ENCODE data around the gene CELF4. TPM values are rescaled to one million over a fixed set of nuclear protein-coding genes. Genes with fewer than 3 reads are reported as not detected.

Gene CELF4
- total and polyA plus RNA-seq, 7 donors = 0.60 to 5.0 (median 1.8) TPM; not detected in 1

DNA sequence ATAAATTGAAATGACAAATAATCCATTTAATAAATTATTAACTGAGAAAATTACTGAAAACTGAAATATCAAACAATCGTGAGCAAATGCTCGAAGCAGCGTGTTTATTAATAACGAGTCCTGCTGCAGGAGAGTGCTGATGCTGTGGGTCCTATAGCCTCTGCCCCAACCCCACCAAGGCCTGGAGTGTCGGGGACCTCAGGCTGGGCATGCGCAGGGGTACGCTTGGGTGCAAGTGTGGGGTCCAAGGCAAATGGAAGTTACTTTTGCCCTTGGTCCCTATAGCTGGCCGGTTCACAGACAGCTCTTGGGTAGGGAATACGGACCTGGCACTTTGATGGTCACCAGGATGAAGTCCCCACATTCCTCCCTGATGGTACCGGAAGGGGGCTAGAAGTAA, 43.3 kb upstream of the CELF4 start:
- no peak for DNase-seq

GRCh38 chr18:37607281-37607680, 41.7 kb upstream of the CELF4 start:
- no peak for TF ChIP-seq POLR2A (IDR thresholded peaks at IDR 0.05)
- TF ChIP-seq EP300 (IDR thresholded peaks at IDR 0.05) = no peak
- TF ChIP-seq, protein P1, sequence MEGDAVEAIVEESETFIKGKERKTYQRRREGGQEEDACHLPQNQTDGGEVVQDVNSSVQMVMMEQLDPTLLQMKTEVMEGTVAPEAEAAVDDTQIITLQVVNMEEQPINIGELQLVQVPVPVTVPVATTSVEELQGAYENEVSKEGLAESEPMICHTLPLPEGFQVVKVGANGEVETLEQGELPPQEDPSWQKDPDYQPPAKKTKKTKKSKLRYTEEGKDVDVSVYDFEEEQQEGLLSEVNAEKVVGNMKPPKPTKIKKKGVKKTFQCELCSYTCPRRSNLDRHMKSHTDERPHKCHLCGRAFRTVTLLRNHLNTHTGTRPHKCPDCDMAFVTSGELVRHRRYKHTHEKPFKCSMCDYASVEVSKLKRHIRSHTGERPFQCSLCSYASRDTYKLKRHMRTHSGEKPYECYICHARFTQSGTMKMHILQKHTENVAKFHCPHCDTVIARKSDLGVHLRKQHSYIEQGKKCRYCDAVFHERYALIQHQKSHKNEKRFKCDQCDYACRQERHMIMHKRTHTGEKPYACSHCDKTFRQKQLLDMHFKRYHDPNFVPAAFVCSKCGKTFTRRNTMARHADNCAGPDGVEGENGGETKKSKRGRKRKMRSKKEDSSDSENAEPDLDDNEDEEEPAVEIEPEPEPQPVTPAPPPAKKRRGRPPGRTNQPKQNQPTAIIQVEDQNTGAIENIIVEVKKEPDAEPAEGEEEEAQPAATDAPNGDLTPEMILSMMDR (IDR thresholded peaks at IDR 0.05) = no peak
- no peak for TF ChIP-seq POLR2AphosphoS5 (IDR thresholded peaks at IDR 0.05)
- no peak overlapping the region for H3K4me3 ChIP-seq
- WGBS, 2 donors = 83 to 87% methylated on average over 11 of the region's 11 CpGs
- H3K9me3 ChIP-seq = no peaks in the 10 kb centered on the region
- intact Hi-C loops (cut with DNase I) = no loop called here
- H3K27ac ChIP-seq = no peak overlapping the region
- no peaks in the 10 kb centered on the region for H3K4me1 ChIP-seq
- no peaks in the 10 kb centered on the region for H3K36me3 ChIP-seq
- H3K27me3 ChIP-seq = peaks cover 0 to 3% (median 0%) of the 10 kb centered on the region in 3 donors
- no peak for DNase-seq

More for the DNA sequence above, 43.3 kb upstream of the CELF4 start:
- TF ChIP-seq, protein P1 (IDR thresholded peaks at IDR 0.05) = no peak
- TF ChIP-seq EP300 (IDR thresholded peaks at IDR 0.05) = no peak
- no peak for TF ChIP-seq POLR2AphosphoS5 (IDR thresholded peaks at IDR 0.05)
- no peak for TF ChIP-seq POLR2A (IDR thresholded peaks at IDR 0.05)
- no peak overlapping the region for H3K27ac ChIP-seq
- intact Hi-C loops (cut with DNase I) = no loop called here
- 90 to 93% methylated on average over 10 of the region's 10 CpGs for WGBS, 2 donors
- H3K4me1 ChIP-seq = no peaks in the 10 kb centered on the region
- no peaks in the 10 kb centered on the region for H3K9me3 ChIP-seq
- H3K4me3 ChIP-seq = no peak overlapping the region
- H3K36me3 ChIP-seq = no peaks in the 10 kb centered on the region
- H3K27me3 ChIP-seq = peaks cover 0 to 3% (median 0%) of the 10 kb centered on the region in 3 donors

DNA sequence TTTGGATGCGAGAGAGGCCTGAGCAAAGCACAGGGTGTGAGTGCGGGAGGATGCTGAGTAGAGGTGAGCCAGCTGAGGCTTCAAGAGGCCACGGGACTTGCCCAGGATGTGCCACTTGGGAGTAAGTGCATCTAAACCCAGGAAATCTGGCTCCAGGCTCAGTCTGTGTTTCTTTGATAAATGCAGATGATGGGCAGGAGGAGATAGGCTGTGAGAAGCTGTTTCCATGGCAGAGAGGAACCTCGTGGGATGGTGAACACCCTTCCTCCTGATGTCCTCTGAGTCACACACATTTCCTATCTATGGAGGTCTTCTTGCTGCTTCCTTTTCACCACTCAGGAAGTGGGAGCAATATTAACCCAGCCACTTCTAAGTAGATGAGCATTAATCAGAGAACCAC, 38.4 kb upstream of the CELF4 start:
- Histone ChIP-seq H3K27ac (no peak overlapping the region), H3K27me3 (peaks cover 0 to 3% (median 0%) of the 10 kb centered on the region in 3 donors), H3K4me3 (no peak overlapping the region), H3K9me3 (no peaks in the 10 kb centered on the region), H3K4me1 (no peaks in the 10 kb centered on the region), H3K36me3 (no peaks in the 10 kb centered on the region)
- DNase-seq = no peak
- TF ChIP-seq POLR2A (IDR thresholded peaks at IDR 0.05) = no peak
- TF ChIP-seq EP300 (IDR thresholded peaks at IDR 0.05) = no peak
- TF ChIP-seq, protein P1 (IDR thresholded peaks at IDR 0.05) = no peak
- 77 to 90% methylated on average over 4 of the region's 4 CpGs for WGBS, 2 donors
- intact Hi-C loops (cut with DNase I) = no loop called here

DNA sequence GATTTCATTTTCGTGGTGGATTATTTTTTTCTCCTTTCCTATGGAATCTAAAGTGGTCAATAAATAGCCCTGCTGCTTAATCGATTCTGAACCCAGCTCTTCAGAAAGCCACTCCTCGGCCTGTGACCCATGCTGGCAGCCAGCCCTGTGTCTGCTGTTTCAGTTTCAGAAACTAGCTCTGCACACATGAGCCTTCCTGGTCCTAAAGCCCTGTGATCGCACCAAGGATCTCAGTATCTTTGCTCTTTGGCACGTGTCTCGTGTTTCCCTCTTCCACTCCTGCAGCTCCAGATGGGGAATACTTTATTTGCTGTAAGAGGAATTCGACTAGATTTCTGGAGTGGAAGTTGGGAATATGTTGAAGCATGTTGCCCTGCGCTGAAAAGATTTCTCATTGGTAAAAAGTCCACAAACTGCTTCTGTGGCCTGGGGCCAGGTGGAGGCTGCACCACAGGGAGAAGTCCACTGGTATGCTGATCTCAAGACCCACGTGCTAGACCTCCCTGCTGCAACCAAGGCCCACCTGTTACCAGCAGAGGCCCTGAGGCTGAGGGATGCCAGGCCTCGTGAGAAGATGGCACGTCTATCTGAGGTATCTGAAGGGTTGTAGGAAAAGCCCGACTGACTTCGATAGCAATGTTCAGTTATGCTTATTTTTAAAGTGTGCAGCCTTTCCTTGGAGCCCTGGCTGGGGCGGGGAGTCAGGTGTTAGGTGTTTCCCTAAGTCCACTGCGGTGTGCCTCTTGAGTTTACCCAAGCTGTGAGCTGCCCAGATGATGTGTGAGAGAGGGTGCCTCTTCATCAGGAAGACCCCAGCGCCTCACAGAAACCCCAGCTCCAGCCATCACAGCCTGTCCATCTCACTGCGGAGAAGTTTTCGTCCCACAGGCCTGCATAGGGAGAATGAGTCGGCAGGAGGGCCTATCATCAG, 33.6 kb upstream of the CELF4 start:
- Histone ChIP-seq H3K27ac (no peak overlapping the region), H3K36me3 (no peaks in the 10 kb centered on the region), H3K4me1 (no peaks in the 10 kb centered on the region), H3K4me3 (no peak overlapping the region), H3K9me3 (no peaks in the 10 kb centered on the region), H3K27me3 (no peaks in the 10 kb centered on the region)
- no peak for DNase-seq
- intact Hi-C loops (cut with DNase I) = no loop called here
- TF ChIP-seq, protein P1 (IDR thresholded peaks at IDR 0.05) = no peak
- no peak for TF ChIP-seq EP300 (IDR thresholded peaks at IDR 0.05)
- no peak for TF ChIP-seq POLR2A (IDR thresholded peaks at IDR 0.05)
- no peak for TF ChIP-seq POLR2AphosphoS5 (IDR thresholded peaks at IDR 0.05)
- WGBS, 2 donors = 69 to 78% methylated on average over 19 of the region's 19 CpGs
